Activated naive CD4-positive, alpha-beta T cell treated with anti-CD3 and anti-CD28 coated beads for 36 hours (primary cell): ENCODE data around the gene MICOS13. TPM values are rescaled to one million over a fixed set of nuclear protein-coding genes. Genes with fewer than 3 reads are reported as not detected.
"Not testable (repeated sequence)": the region's sequence is repeated elsewhere in the genome, so short reads cannot be mapped to it uniquely, and the experiment has no call there.

Experiments used
- CTCF ChIA-PET: fragments of 350-600 bp; sonication (Branson Sonifier 250); formaldehyde crosslinking; loops from one replicate; lab custom pipeline; 2021; ENCODE audit warnings: antibody characterized with exemption; lab: Charles Lee
- DNase-seq: peaks from one replicate; pipeline ENCODE4 v3.0.0-alpha.2; 2020
- H3K27ac Mint-ChIP-seq: one replicate; pipeline ENCODE4 v1.8.0; 2021; ENCODE audit warnings: mild to moderate bottlenecking, mixed read lengths
- H3K27me3 Mint-ChIP-seq: one replicate; pipeline ENCODE4 v1.8.0; 2021; ENCODE audit warnings: low read depth, mixed read lengths
- H3K36me3 Mint-ChIP-seq: one replicate; pipeline ENCODE4 v1.8.0; 2021; ENCODE audit warnings: low read depth, mixed read lengths
- H3K4me1 Mint-ChIP-seq: one replicate; pipeline ENCODE4 v1.8.0; 2021; ENCODE audit warnings: low read depth, mixed read lengths
- H3K4me3 Mint-ChIP-seq: one replicate; pipeline ENCODE4 v1.8.0; 2021; ENCODE audit warnings: mild to moderate bottlenecking, moderate library complexity, mixed read lengths
- H3K9me3 Mint-ChIP-seq: one replicate; pipeline ENCODE4 v1.8.0; 2021; ENCODE audit warnings: mixed read lengths
- intact Hi-C: fragments of 100-400 bp; cut with micrococcal nuclease; formaldehyde crosslinking; loops from one replicate; pipeline ENCODE4 v1.15.1; 2023
- total RNA-seq, 2 experiments: library from RNA; stranded (reverse); gene quantifications; one replicate each; pipeline ENCODE4 v1.2.3, GENCODE V29; 2021

Gene MICOS13
- total RNA-seq, 2 experiments from 2014 or later, result 43.3 to 44.8 TPM

DNA sequence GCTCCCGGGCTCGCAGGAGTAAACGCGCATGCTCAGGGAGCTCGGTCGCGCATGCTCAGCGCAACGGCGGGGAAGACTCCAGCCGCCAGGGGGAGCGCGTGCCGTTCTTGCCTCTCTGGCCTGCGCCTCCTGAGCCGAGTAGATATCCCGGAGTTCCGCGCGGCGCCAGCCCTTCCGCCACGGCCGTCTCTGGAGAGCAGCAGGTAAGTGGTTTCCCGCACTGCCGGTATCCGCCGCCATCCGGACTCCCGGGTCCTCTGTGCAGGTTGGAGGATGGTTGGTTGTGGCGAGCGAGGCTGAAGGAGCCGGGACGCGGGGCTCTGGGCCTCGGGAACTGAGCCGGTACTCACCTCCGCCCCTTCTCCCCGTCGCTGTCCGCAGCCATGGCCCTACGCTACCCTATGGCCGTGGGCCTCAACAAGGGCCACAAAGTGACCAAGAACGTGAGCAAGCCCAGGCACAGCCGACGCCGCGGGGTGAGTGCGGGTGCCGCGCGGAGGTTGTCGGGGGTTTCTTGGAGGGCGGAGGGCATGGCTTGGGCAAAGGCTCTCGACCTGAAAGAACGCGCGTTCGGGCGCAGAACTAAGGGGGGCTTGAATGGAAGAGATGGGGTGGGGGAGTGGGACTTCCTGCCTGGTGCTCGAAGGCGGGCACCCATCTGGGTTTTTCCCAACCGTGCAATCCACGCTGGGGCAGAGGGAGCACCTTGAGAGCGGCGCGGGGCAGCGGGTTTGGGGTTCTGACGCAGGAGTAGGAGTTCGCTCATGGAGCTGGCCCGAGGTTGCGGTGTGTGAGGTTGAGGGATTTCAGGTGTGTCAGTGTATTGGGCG lies 10.0 kb upstream of the MICOS13 start, which contains the start of gene RPL36:
Gene RPL36 (plus strand): TSS at position 171 of the 830 bp plus-strand sequence. CDS start 213 bp downstream, at position 384.
- DNase-seq, result peak; percentile 100
- Mint-ChIP-seq H3K27ac (peak within 1 kb of the TSS; percentile 96), H3K4me1 (peaks cover 22% of the 10 kb centered on the region), H3K9me3 (no peaks in the 10 kb centered on the region), H3K36me3 (peaks cover 43% of the 10 kb centered on the region), H3K27me3 (no peaks in the 10 kb centered on the region), H3K4me3 (peak within 1 kb of the TSS; percentile 98)
- intact Hi-C loops, result loop anchor here (1.0 kb wide), 5 partner anchors 10 to 104 kb away; partner anchors contain the start of genes CATSPERD, LONP1, MICOS13 and SAFB2
- CTCF ChIA-PET, result interaction anchor here (0.6 to 3.9 kb wide), 17 partner anchors 8 to 252 kb away, joined by 3 to 37 read pairs (median 4); partner anchors contain the start of genes CATSPERD, LONP1, SAFB and SAFB2

- H3K4me3 Mint-ChIP-seq, result peak overlapping the region; percentile 48
- not testable (repeated sequence) for DNase-seq, H3K27ac Mint-ChIP-seq, H3K27me3 Mint-ChIP-seq, H3K9me3 Mint-ChIP-seq
- CTCF ChIA-PET, result interaction anchor here (1.5 to 3.9 kb wide), 7 partner anchors 17 to 115 kb away, joined by 3 to 37 read pairs (median 7); partner anchors contain the start of genes CATSPERD and LONP1
- peaks cover 22% of the 10 kb centered on the region for H3K4me1 Mint-ChIP-seq
- H3K36me3 Mint-ChIP-seq, result peaks cover 32% of the 10 kb centered on the region
- intact Hi-C loops, result loop anchor here (5.0 kb wide), 1 partner anchor 1216 kb away; the partner anchor contains the start of gene HDGFL2
These were observed 8.1 kb upstream of the MICOS13 start for GRCh38 chr19:5688262-5688881.

GRCh38 chr19:5687360-5688198 lies 7.3 kb upstream of the MICOS13 start:
- Mint-ChIP-seq H3K27ac (no peak overlapping the region), H3K27me3 (no peaks in the 10 kb centered on the region), H3K36me3 (peaks cover 26% of the 10 kb centered on the region), H3K9me3 (no peaks in the 10 kb centered on the region), H3K4me3 (peak overlapping the region; percentile 76), H3K4me1 (peaks cover 18% of the 10 kb centered on the region)
- intact Hi-C loops, result loop anchor here (1.0 to 5.0 kb wide), 2 partner anchors 64 to 1215 kb away; partner anchors contain the start of genes HDGFL2 and SAFB
- CTCF ChIA-PET, result interaction anchor here (0.6 to 2.8 kb wide), 13 partner anchors 17 to 835 kb away, joined by 3 to 9 read pairs (median 4); partner anchors contain the start of genes CATSPERD, SAFB and SAFB2
- DNase-seq, result no peak

- Mint-ChIP-seq H3K27me3 (no peaks in the 10 kb centered on the region), H3K36me3 (peaks cover 18% of the 10 kb centered on the region), H3K9me3 (no peaks in the 10 kb centered on the region), H3K27ac (peak overlapping the region; percentile 51), H3K4me1 (peaks cover 16% of the 10 kb centered on the region), H3K4me3 (peak overlapping the region; percentile 76)
- peak; percentile 98 for DNase-seq
- intact Hi-C loops, result loop anchor here (1.0 to 5.0 kb wide), 2 partner anchors 64 to 1215 kb away; partner anchors contain the start of genes HDGFL2 and SAFB
- CTCF ChIA-PET, result interaction anchor here (0.5 to 2.1 kb wide), 14 partner anchors 16 to 1094 kb away, joined by 3 to 9 read pairs (median 3); partner anchors contain the start of genes CATSPERD, SAFB and SAFB2
These were observed 6.5 kb upstream of the MICOS13 start for GRCh38 chr19:5686647-5687359.

- Mint-ChIP-seq H3K4me1 (peaks cover 21% of the 10 kb centered on the region), H3K27ac (peak overlapping the region; percentile 51), H3K27me3 (no peaks in the 10 kb centered on the region), H3K4me3 (peak overlapping the region; percentile 76), H3K9me3 (no peaks in the 10 kb centered on the region), H3K36me3 (peaks cover 13% of the 10 kb centered on the region)
- CTCF ChIA-PET, result interaction anchor here (0.6 to 2.1 kb wide), 7 partner anchors 25 to 141 kb away, joined by 3 to 9 read pairs (median 5); no protein-coding TSS in a partner anchor
- intact Hi-C loops, result loop anchor here (5.0 kb wide), 1 partner anchor 1214 kb away; the partner anchor contains the start of gene HDGFL2
- DNase-seq, result no peak
These were observed 6.0 kb upstream of the MICOS13 start for GRCh38 chr19:5686326-5686646.

DNA sequence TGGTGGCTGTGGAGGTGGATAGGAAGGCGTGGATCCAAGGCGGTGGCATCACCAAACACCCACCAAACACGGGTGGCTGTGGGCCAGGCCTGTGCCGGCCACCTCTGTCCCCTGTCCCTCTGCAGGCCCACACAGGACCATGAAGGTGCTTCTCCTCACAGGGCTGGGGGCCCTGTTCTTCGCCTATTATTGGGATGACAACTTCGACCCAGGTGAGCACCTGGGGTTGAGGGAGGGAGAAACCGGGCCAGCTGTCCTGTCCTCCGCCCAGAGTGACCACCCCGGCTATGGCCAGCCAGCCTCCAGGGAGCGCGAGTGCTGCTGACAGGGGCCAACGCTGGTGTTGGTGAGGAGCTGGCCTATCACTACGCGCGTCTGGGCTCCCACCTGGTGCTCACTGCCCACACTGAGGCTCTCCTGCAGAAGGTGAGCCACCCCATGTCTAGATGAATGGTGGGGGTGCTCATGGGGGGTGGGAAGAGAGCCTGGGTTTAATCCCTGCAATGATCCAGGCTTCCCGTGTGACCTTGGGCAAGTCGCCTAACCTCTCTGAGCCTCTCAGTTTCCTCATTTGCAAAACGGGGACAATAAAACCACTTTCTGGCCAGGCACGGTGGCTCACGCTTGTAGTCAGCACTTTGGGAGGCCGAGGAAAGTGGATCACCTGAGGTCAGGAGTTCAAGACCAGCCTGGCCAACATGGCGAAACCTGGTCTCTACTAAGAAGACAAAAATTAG lies 4.5 kb upstream of the MICOS13 start:
- intact Hi-C loops, result loop anchor here (5.0 kb wide), 1 partner anchor 1213 kb away; the partner anchor contains the start of gene HDGFL2
- H3K27ac Mint-ChIP-seq, result no peak overlapping the region
- no peak overlapping the region for H3K4me3 Mint-ChIP-seq

GRCh38 chr19:5683177-5683886 lies 3.0 kb upstream of the MICOS13 start:
- Mint-ChIP-seq H3K27ac (no peak overlapping the region), H3K27me3 (no peaks in the 10 kb centered on the region), H3K36me3 (peaks cover 3% of the 10 kb centered on the region), H3K9me3 (no peaks in the 10 kb centered on the region), H3K4me3 (peak overlapping the region; percentile 36), H3K4me1 (peaks cover 26% of the 10 kb centered on the region)
- CTCF ChIA-PET, result interaction anchor here (1.0 kb wide), 1 partner anchor 38 kb away, joined by 3 read pairs; no protein-coding TSS in a partner anchor
- DNase-seq, result no peak
- intact Hi-C loops, result no loop called here

More for the DNA sequence above, 4.5 kb upstream of the MICOS13 start:
- CTCF ChIA-PET, result no interaction called here
- H3K9me3 Mint-ChIP-seq, result no peaks in the 10 kb centered on the region
- H3K27me3 Mint-ChIP-seq, result no peaks in the 10 kb centered on the region
- no peak for DNase-seq
- peaks cover 22% of the 10 kb centered on the region for H3K4me1 Mint-ChIP-seq
- no peaks in the 10 kb centered on the region for H3K36me3 Mint-ChIP-seq

- Mint-ChIP-seq H3K4me3 (peak overlapping the region; percentile 74), H3K9me3 (no peaks in the 10 kb centered on the region), H3K27me3 (no peaks in the 10 kb centered on the region), H3K27ac (no peak overlapping the region), H3K36me3 (peaks cover 6% of the 10 kb centered on the region), H3K4me1 (peaks cover 23% of the 10 kb centered on the region)
- DNase-seq, result no peak
- CTCF ChIA-PET, result no interaction called here
- intact Hi-C loops, result no loop called here
These were observed 1.8 kb upstream of the MICOS13 start for GRCh38 chr19:5682107-5682482.

DNA sequence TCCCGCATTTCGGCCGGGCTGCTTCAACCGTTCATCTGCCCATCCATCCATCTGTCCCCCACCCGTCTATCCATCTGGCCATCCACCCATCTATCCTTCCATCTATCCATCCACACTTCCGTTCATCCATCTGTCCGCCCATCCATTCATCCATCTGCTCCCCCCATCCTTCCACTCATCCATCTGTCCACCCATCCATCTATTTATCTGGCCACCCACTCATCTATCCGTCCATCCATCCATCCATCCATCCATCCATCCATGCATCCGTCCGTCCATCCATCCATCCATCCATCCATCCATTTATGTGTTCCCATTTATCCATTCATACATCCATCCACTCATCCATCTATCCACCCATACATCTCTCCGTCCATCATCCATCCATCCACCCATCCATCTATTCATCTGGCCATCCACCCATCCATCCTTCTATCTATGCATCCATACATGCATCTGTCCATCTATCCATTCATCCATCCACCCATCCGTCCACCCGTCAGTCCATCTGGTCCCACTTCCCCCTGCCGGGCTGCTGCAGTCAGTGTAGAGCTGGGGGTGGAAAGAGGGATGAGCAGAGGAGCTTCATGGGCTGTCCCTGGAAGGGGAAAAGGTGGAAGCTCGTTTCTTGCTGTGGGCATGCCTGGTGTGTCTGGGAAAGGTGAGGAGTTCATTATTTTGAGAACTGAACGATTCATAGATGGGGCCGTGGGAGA lies 1.2 kb upstream of the MICOS13 start:
- CTCF ChIA-PET, result no interaction called here

More for the DNA sequence above, 1.2 kb upstream of the MICOS13 start:
- Mint-ChIP-seq H3K4me3 (peak overlapping the region; percentile 74), H3K27me3 (no peaks in the 10 kb centered on the region), H3K36me3 (peaks cover 6% of the 10 kb centered on the region), H3K4me1 (peaks cover 22% of the 10 kb centered on the region), H3K27ac (peak overlapping the region; percentile 51), H3K9me3 (no peaks in the 10 kb centered on the region)
- no peak for DNase-seq
- intact Hi-C loops, result loop anchor here (2.0 kb wide), 1 partner anchor 223 kb away; the partner anchor contains the start of gene VMAC
